SU-DHL-6 (cell line): ENCODE measurements around the gene NGF.

Experiments
- H2AFZ ChIP-seq: fragments of 200-600 bp; sonication (generic); 2 replicates; pipeline ENCODE4 v1.6.1; 2014; ENCODE audit warnings: low read depth, mild to moderate bottlenecking, moderate library complexity, mixed read lengths, antibody characterized with exemption, low read length; ENCODE audit not compliant: severe bottlenecking
- H3F3A ChIP-seq: fragments of 200-600 bp; shearing (Covaris generic); 2 replicates; pipeline ENCODE4 v1.6.0; 2016; ENCODE audit warnings: antibody characterized with exemption, mild to moderate bottlenecking; ENCODE audit not compliant: insufficient read depth
- H3K27ac ChIP-seq: fragments of 200-600 bp; sonication (generic); 2 replicates; pipeline ENCODE4 v1.5.1; 2016; ENCODE audit warnings: low read depth, mild to moderate bottlenecking, low read length, moderate library complexity, mixed read lengths
- H3K27me3 ChIP-seq: fragments of 200-600 bp; sonication (generic), shearing (Covaris generic); 2 replicates; pipeline ENCODE4 v1.6.0; 2014; ENCODE audit warnings: mild to moderate bottlenecking, low read length
- H3K36me3 ChIP-seq: fragments of 200-600 bp; sonication (generic); 2 replicates; pipeline ENCODE4 v1.6.1; 2014; ENCODE audit warnings: mild to moderate bottlenecking, low read length, mixed read lengths
- H3K4me2 ChIP-seq: fragments of 300-600, 200-600 bp; shearing (Covaris generic), sonication (generic); 2 replicates; pipeline ENCODE4 v1.6.0; 2014; ENCODE audit warnings: low read length, low read depth, mild to moderate bottlenecking; ENCODE audit not compliant: poor library complexity, severe bottlenecking
- H3K4me3 ChIP-seq: fragments of 200-600 bp; sonication (generic); 2 replicates; pipeline ENCODE4 v1.5.1; 2014; ENCODE audit warnings: antibody characterized with exemption, low read length, mild to moderate bottlenecking, mixed read lengths; ENCODE audit not compliant: insufficient read depth, poor library complexity, severe bottlenecking
- H3K79me2 ChIP-seq: fragments of 200-600 bp; sonication (generic); 2 replicates; pipeline ENCODE4 v1.6.1; 2014; ENCODE audit warnings: mild to moderate bottlenecking, low read length, moderate library complexity; ENCODE audit not compliant: insufficient read depth
- H3K9ac ChIP-seq: fragments of 200-600 bp; sonication (generic); 2 replicates; pipeline ENCODE4 v1.7.0; 2014; ENCODE audit warnings: mild to moderate bottlenecking, low read length
- H3K9me2 ChIP-seq: fragments of 200-600 bp; sonication (generic); replicated peaks from 2 replicates; pipeline ENCODE4 v1.6.1; 2014; ENCODE audit warnings: low read length; ENCODE audit not compliant: insufficient read depth
- H3K9me3 ChIP-seq: fragments of 200-600 bp; sonication (generic); 2 replicates; pipeline ENCODE4 v1.6.1; 2014; ENCODE audit warnings: low read length, mixed read lengths; ENCODE audit not compliant: insufficient read depth
- H4K20me1 ChIP-seq: fragments of 200-600 bp; sonication (generic); 2 replicates; pipeline ENCODE4 v1.6.1; 2014; ENCODE audit warnings: low read depth, mild to moderate bottlenecking, antibody characterized with exemption, low read length, moderate library complexity, mixed read lengths
- EZH2phosphoT487 ChIP-seq: fragments of 200-600 bp; sonication (generic), shearing (Covaris generic); conservative IDR thresholded peaks from 2 replicates; pipeline ENCODE4 v1.6.1; 2018; ENCODE audit warnings: mild to moderate bottlenecking, antibody characterized with exemption, low read length, moderate library complexity, mixed read lengths
- TF ChIP-seq, protein P1 (sequence below): fragments of 200-600 bp; sonication (generic); IDR thresholded peaks from one replicate; pipeline ENCODE4 v1.5.1; 2017; ENCODE audit warnings: antibody characterized with exemption, mild to moderate bottlenecking, low read length, moderate library complexity; ENCODE audit not compliant: insufficient read depth, poor library complexity, severe bottlenecking

The NGF gene

GRCh38 chr1:115261496-115261895 lies 76.6 kb downstream of the NGF start:
- H3K9me3 ChIP-seq, result peaks cover 15% of the 10 kb centered on the region; the same call in 1 of the 2 replicates
- no peak overlapping the region for H3K9ac ChIP-seq
- H3K79me2 ChIP-seq, result no peaks in the 10 kb centered on the region
- H2AFZ ChIP-seq, result no peak overlapping the region
- H3K4me2 ChIP-seq, result no peak overlapping the region
- no peaks in the 10 kb centered on the region for H4K20me1 ChIP-seq
- no peaks in the 10 kb centered on the region for H3K27me3 ChIP-seq
- H3F3A ChIP-seq, result no peaks in the 10 kb centered on the region
- H3K27ac ChIP-seq, result no peak overlapping the region
- TF ChIP-seq, protein P1, sequence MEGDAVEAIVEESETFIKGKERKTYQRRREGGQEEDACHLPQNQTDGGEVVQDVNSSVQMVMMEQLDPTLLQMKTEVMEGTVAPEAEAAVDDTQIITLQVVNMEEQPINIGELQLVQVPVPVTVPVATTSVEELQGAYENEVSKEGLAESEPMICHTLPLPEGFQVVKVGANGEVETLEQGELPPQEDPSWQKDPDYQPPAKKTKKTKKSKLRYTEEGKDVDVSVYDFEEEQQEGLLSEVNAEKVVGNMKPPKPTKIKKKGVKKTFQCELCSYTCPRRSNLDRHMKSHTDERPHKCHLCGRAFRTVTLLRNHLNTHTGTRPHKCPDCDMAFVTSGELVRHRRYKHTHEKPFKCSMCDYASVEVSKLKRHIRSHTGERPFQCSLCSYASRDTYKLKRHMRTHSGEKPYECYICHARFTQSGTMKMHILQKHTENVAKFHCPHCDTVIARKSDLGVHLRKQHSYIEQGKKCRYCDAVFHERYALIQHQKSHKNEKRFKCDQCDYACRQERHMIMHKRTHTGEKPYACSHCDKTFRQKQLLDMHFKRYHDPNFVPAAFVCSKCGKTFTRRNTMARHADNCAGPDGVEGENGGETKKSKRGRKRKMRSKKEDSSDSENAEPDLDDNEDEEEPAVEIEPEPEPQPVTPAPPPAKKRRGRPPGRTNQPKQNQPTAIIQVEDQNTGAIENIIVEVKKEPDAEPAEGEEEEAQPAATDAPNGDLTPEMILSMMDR, result no peak
- no peak for TF ChIP-seq EZH2phosphoT487
- H3K36me3 ChIP-seq, result no peaks in the 10 kb centered on the region
- no peaks in the 10 kb centered on the region for H3K9me2 ChIP-seq
- H3K4me3 ChIP-seq, result no peak overlapping the region

- Histone ChIP-seq H2AFZ (no peak overlapping the region), H3K9ac (no peak overlapping the region), H3K36me3 (no peaks in the 10 kb centered on the region), H3K4me3 (no peak overlapping the region), H3K79me2 (no peaks in the 10 kb centered on the region), H4K20me1 (no peaks in the 10 kb centered on the region), H3K27ac (no peak overlapping the region), H3F3A (no peaks in the 10 kb centered on the region), H3K9me2 (no peaks in the 10 kb centered on the region), H3K9me3 (peaks cover 15% of the 10 kb centered on the region; the same call in 1 of the 2 replicates), H3K4me2 (no peak overlapping the region), H3K27me3 (no peaks in the 10 kb centered on the region)
- TF ChIP-seq, protein P1, result no peak
- TF ChIP-seq EZH2phosphoT487, result no peak
Observed at GRCh38 chr1:115258302-115258866, 79.7 kb downstream of the NGF start.

DNA sequence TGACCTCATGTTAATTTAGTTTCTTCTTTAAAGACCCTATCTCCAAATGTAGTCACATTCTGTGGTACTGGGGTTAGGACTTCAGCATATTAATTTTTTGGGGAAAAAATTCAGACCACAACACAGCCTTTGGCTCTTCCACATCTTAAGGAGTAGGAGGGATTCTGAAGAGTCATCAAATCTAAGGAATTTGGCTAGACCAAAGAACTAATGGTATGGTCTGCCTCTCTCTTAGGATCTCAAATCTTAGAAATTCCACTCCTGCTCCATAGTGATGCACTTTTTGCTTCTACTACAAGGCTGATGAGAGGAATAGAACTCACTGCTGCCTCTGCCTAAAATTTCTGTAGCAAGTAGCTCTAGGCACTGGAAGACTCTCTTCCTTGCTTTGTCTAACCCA lies 80.5 kb downstream of the NGF start:
- Histone ChIP-seq H2AFZ (no peak overlapping the region), H3K4me3 (no peak overlapping the region), H3K9me3 (peaks cover 15% of the 10 kb centered on the region; the same call in 1 of the 2 replicates), H4K20me1 (no peaks in the 10 kb centered on the region), H3K36me3 (no peaks in the 10 kb centered on the region), H3K79me2 (no peaks in the 10 kb centered on the region), H3K27ac (no peak overlapping the region), H3K27me3 (no peaks in the 10 kb centered on the region), H3K4me2 (no peak overlapping the region), H3K9me2 (no peaks in the 10 kb centered on the region), H3F3A (no peaks in the 10 kb centered on the region), H3K9ac (no peak overlapping the region)
- TF ChIP-seq, protein P1, result no peak
- no peak for TF ChIP-seq EZH2phosphoT487
